HG03025 (cell line): Measurements from ENCODE around the gene CROCC2.

Experiments used
- ATAC-seq: cut with Tn5 transposase; IDR thresholded peaks from one replicate; pipeline ENCODE4 v1.9.1; 2021; ENCODE audit warnings: mild to moderate bottlenecking, moderate library complexity; ENCODE audit not compliant: unreplicated experiment, low FRiP score

The CROCC2 gene

GRCh38 chr2:240982821-240983281 is 76.7 kb downstream of the CROCC2 start:
- no peak for ATAC-seq

GRCh38 chr2:240983361-240983995 is 77.3 kb downstream of the CROCC2 start:
- peak; percentile 49 for ATAC-seq

- no peak for ATAC-seq
These were observed 77.9 kb downstream of the CROCC2 start for GRCh38 chr2:240983996-240984498.

GRCh38 chr2:240985881-240986786 is 80.0 kb downstream of the CROCC2 start:
- no peak for ATAC-seq

- no peak for ATAC-seq
These were observed 80.8 kb downstream of the CROCC2 start for GRCh38 chr2:240986787-240987411.

GRCh38 chr2:240987588-240987987 is 81.5 kb downstream of the CROCC2 start:
- ATAC-seq, result no peak

GRCh38 chr2:240988146-240988545 is 82.0 kb downstream of the CROCC2 start:
- no peak for ATAC-seq

GRCh38 chr2:240988571-240989271 is 82.6 kb downstream of the CROCC2 start:
- ATAC-seq, result no peak

- no peak for ATAC-seq
These were observed 83.5 kb downstream of the CROCC2 start for GRCh38 chr2:240989451-240990265.

- ATAC-seq, result no peak
These were observed 84.1 kb downstream of the CROCC2 start for GRCh38 chr2:240990266-240990529.

GRCh38 chr2:240990726-240991377 is 84.7 kb downstream of the CROCC2 start:
- no peak for ATAC-seq

- no peak for ATAC-seq
These were observed 85.5 kb downstream of the CROCC2 start for GRCh38 chr2:240991378-240992263.

GRCh38 chr2:240992572-240993291 is 86.6 kb downstream of the CROCC2 start:
- ATAC-seq, result no peak

- no peak for ATAC-seq
These were observed 87.5 kb downstream of the CROCC2 start for GRCh38 chr2:240993446-240994170.

GRCh38 chr2:240994171-240994896 is 88.2 kb downstream of the CROCC2 start:
- ATAC-seq, result no peak
